Measurements from ENCODE around the gene YARS1.

The YARS1 gene

GRCh38 chr1:32761936-32762335 is 55.2 kb downstream of the YARS1 start:
- DNase-seq, result no peak

GRCh38 chr1:32761253-32761877 is 55.8 kb downstream of the YARS1 start:
- peak in 1 of 2 experiments; percentile 23 for DNase-seq

GRCh38 chr1:32759997-32760623 is 57.0 kb downstream of the YARS1 start:
- no peak for DNase-seq

DNA sequence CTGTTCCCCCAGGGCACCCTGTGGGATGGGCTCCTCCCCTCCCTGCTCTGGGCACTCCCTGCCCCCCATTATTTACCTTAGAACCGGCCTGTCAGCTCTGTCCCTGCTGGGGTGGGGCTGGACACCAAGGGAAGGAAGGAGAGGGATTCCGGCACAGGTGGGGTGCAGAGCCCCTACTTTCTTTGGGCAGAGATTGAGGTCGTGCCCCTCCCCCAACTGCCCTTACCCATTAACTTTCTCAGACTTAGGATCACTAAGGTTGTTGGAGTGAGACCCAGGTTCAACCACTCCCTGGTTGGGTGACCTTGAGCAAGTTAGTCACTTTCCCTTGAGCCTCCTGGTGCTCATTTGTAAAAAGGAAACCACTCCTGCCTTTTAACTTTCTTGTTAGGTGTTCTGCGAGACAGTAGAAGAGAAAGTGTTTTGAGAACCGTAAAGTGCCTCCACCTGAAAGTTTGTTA is 57.6 kb downstream of the YARS1 start:
- no peak for DNase-seq

DNA sequence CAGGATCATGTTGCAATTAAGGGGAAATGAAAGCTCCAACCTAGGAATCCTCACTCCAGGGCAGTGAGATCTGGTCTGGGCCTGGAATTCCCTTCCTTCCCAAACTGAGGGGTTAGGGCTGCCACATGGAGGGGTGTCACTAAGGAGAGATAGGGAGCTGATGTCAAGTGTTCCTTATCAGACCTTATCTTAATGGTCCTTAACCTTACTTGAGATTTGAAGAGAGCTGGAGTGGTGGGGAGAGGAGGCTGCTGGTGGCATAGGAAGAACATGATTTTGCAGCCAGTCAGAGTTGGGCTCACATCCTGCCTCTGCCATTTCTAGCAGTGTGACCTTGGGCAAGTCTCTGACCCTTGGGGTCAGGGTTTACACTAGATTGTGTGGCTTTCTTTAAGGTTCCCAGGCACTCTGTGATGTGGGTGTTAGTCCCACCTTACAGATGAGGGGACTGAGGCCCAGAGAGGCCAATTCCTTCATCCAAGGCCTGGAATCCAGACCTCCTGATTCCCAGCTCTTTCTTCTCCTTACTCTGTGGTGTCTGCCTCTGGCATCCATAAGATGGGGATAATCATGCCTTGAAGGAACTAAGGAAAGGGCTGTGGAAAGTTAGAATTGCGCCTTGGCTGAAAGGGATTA is 58.2 kb downstream of the YARS1 start:
- DNase-seq, result no peak

- DNase-seq, result no peak
Observed at GRCh38 chr1:32758177-32758794, 58.9 kb downstream of the YARS1 start.

DNA sequence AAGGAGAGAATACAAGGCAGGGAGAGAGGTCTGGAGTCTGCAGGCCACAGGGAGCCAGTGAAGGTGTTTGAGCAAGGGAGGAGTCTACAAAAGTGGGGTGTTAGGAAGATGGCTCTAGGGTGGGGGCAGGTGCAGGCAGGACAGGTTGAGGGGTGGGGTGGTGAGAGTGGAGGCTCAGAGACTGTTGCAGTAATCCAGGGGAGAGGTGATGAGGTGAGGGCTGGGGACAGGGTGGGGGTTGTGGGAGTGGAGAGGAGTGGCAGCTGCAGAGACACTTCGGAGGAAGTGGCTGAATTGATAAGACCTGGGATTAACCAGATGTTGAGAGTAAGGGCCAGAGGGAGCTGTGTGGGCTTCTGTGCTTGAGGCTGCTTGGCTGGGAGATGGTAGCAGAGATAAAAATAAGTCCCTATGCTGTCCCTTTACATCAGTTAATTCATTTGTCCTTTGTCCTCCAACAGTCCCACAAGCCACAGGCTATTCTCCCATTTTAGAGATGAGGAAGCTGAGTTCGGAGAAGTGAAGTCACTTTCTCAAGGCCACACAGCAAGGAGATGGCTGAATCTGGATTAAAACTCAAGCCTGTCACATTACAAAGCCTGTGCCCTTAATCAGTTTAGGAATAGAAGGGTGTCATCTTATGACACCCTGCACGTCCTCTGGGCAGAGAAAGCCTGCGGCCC is 59.8 kb downstream of the YARS1 start:
- DNase-seq, result no peak

- no peak for DNase-seq
Observed at GRCh38 chr1:32755810-32756159, 61.4 kb downstream of the YARS1 start.

GRCh38 chr1:32755098-32755809 is 61.9 kb downstream of the YARS1 start:
- no peak for DNase-seq

GRCh38 chr1:32754317-32755097 is 62.7 kb downstream of the YARS1 start:
- DNase-seq, result no peak

DNA sequence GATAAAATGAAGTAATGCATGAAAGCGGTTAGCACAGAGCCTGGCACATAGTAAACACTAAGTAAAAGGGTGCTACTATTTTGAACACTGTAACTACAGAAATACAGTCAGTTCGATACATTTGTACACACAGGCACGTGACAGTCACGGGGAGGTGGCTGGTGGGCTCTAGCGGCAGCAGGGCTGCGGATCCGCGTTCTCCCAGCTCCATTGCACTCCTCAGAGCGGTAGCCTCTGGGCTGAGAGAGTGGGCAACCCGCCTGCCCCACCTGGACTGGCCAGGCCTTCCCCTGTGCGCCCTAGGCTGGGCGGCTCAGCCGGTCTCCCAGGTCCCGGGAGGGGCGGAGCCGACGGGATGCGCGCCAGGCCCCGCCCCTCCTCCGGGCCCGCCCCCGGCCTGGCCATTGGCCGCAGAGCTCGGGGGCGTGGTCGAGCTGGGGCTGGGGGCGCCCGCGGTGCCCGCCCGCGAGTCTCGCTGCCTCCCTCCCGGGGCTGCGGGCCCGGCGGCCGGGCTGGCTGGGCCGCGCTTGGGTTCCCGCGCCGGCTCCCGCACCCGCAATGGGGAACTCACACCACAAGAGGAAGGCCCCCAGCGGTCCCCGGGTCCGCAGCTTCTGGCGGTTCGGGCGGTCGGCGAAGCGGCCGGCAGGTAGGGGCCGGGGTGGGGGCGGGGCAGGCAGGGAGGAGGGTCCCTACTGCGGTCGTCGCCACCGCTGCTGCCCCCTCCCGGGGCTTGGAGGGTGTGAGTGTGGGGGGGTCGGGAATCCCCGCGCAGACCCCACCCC is 63.4 kb downstream of the YARS1 start:
- peak in 1 of 2 experiments; percentile 31 for DNase-seq

DNA sequence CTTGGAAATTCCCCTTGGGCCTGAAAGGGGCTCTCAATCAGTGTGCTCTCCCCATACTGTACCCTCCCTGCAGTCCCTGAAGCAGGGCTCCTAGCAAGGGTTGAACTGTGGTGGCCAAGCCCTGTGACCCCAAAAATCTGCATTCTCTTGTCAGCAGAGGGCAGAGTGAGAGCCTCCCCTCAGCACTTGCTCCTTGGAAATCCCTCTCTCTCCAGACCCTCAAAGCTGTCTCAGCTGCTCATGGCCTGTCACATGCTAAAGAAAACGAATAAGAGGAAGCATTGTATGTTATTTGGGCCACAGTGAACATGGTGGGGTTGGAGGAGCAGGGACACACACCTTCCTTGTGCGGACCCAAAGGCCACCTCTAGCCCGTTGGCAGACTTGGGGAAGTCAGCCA is 67.4 kb downstream of the YARS1 start:
- no peak for DNase-seq

- DNase-seq, result no peak
Observed at GRCh38 chr1:32749332-32749731, 67.8 kb downstream of the YARS1 start.

DNA sequence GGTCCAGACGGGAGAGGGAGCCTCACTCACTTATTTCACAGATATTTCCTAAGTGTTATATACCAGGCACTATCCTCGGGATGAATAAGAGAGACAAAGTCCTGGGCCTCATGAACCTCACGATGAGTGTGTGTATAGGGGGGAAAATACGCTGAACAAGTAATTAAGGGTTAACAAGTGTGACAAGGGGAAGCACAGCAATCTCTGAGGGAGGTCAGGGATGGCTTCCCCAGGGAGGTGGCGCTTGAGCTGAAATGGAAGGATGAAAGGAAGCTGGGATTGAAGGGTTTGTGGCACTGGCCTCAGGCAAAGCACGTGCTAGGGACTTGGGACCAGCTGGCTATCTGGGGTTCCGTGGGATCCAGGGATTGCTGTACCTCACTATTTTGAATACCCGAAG is 68.2 kb downstream of the YARS1 start:
- DNase-seq, result no peak

GRCh38 chr1:32748348-32748747 is 68.8 kb downstream of the YARS1 start:
- no peak for DNase-seq

GRCh38 chr1:32746130-32746529 is 71.0 kb downstream of the YARS1 start:
- no peak for DNase-seq

DNA sequence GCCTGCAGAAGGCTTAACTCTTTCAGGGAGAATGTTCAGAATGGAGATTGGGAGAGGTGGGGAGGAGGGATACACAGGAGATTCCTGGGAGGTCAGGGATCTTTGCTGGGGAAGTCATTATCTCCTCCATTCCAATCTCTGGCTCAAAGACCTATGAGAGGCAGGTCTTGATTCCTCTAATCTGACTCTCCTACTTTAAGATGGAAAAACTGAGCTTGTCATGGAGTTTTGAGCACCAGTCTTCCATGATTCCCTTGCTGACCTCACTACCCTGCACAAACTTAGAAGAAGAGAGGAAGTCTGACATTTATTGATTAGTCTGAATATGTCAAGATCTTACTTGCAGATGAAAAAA is 73.1 kb downstream of the YARS1 start:
- DNase-seq, result no peak

DNA sequence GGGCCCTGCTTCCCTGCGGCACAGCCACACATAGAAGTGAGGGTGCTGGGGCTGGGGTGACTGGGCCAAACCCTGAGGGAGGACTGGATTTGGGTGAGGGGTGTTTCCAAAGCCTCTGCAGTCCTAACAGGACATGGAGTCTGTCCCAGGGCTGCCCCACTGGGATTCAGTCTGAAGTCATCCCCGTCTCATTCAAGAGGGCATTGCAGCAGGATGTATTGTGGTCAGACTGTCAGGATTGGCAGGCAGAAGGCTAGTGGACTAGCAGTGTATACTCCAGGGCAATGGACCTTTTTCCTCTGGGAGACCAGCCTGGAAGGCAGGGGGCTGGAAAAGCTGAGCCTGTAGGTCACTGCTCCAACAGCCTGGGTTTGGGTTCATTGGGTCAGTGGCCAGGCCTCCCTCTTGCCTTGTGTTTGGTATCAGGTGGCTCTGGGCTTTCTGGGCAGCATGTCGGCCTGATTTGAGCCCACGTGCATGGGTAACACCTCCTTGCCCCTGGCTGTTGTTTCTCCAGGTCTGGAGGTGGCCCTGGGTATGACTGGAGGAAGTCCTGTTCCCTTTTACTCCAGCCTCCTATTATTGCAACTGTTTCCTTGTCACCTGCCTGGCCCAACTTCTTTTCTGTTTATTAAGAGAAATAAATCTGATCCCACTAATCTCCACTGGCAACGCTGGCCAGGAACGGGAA is 73.6 kb downstream of the YARS1 start:
- DNase-seq, result no peak

DNA sequence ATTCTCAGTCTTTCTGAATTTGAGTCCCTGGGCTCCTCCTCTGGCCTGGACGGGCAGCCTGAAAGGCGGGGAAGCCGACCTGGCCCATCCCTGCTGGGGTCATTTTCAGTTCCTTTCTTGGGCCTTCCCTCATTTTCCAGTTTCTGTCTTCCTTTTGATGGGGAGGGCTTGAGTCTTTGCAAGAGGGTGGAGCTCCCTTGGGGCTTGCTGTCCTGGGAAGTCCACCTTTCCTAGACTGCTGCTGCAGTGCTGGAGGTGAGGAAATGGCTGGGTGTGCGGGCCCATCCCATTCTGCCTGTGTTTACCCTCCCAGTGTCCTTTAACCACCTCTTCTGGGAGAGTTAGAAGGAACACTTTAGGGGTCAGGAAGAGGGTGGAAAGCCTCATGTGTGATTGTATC is 74.2 kb downstream of the YARS1 start:
- DNase-seq, result no peak

DNA sequence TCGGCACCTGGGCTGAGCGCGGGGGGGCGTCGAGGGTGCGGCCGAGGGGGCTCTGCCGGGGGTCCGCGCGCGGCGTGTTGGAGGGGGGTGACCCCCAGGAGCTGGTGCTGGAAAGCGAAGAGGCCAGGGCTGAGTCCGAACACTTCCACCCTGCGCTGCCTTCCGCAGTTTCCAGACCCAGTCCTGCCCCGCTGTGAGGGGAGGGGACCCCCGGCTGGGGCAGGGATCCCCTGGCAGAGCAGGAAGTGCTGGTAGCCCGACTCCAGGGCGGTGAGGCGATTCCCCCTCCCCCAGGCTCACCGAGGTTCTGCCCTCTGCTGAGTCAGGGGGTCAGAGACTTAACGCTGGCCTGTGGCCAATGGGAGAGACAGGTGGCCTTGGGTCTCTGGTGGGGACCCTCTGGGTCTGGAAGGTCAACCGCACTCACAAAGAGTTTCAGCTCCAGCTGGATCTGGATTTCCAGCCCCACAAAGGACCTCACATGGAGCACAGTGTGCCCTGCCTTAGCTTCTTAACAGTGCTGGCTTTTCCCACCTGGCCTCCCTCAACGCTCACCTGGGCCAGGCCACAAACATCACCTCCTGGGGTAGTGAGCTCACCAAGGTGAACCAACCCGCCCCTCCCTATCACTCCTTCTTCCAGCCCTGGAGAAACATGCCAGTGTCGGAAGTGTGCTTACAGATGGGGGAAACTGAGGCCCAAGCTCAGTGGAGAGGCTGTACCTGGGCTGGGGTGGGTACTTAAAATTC is 74.8 kb downstream of the YARS1 start:
- DNase-seq, result no peak
